Measurements from ENCODE around the gene INAFM2.

- TF ChIP-seq CTCF (IDR thresholded peaks at IDR 0.05) (no peak), SREBF2 (IDR thresholded peaks at IDR 0.05) (no peak), POLR2A (IDR thresholded peaks at IDR 0.05; ENCODE audit: low read length) (no peak), EP300 (IDR thresholded peaks at IDR 0.05) (no peak), ZFP36 (IDR thresholded peaks at IDR 0.05; ENCODE audit: borderline replicate concordance, partially characterized antibody) (no peak), E2F6 (IDR thresholded peaks at IDR 0.05; ENCODE audit: borderline replicate concordance, low read depth) (no peak), RCOR1 (IDR thresholded peaks at IDR 0.05; ENCODE audit: low read depth, low read length) (no peak), KDM1A (IDR thresholded peaks at IDR 0.05; ENCODE audit: low read depth) (no peak), NR3C1 (IDR thresholded peaks at IDR 0.05) (no peak), RNF2 (IDR thresholded peaks at IDR 0.05; ENCODE audit: borderline replicate concordance, low read depth) (no peak), MAX (IDR thresholded peaks at IDR 0.05) (no peak), MAFK (IDR thresholded peaks at IDR 0.05; ENCODE audit: partially characterized antibody) (no peak)
Observed at GRCh38 chr15:40287505-40287904, 36.0 kb upstream of the INAFM2 start.
